Keratinocyte (primary cell): Measurements from ENCODE around the gene RAP1GAP2. TPM values are rescaled to one million over a fixed set of nuclear protein-coding genes. Genes with fewer than 3 reads are reported as not detected.

Source experiments
- DNase-seq: peaks from one replicate; pipeline ENCODE4 v3.0.0-alpha.2; 2011; ENCODE audit warnings: low read depth, missing footprints, low spot score
- FAIRE-seq: peaks from 2 replicates; lab custom pipeline; 2011; peaks lifted over from hg19 to GRCh38; lab: Jason Lieb, UNC
- H2AFZ ChIP-seq: 2 replicates; pipeline ENCODE4 v1.6.0; 2012; ENCODE audit warnings: low read length, control low read depth, inconsistent platforms; ENCODE audit not compliant: control insufficient read depth
- H3K27ac ChIP-seq: 2 replicates; pipeline ENCODE4 v1.5.1; 2011; ENCODE audit warnings: low read length; ENCODE audit not compliant: control insufficient read depth, insufficient read depth
- H3K27me3 ChIP-seq: 3 replicates; pipeline ENCODE4 v1.6.0; 2011; ENCODE audit warnings: low read length; ENCODE audit not compliant: control insufficient read depth, insufficient read depth; ENCODE audit errors: extremely low read depth
- H3K36me3 ChIP-seq, 2 experiments: 2 replicates in 1 of 2; 3 replicates in 1 of 2; pipeline ENCODE4 v1.5.1; 2011; ENCODE audit warnings: low read length in 2 of 2, mild to moderate bottlenecking in 1 of 2; ENCODE audit not compliant: control insufficient read depth in 2 of 2, insufficient read depth in 2 of 2; ENCODE audit errors: extremely low read depth in 1 of 2
- H3K4me1 ChIP-seq: 3 replicates; pipeline ENCODE4 v1.5.1; 2011; ENCODE audit warnings: low read length; ENCODE audit not compliant: control insufficient read depth, insufficient read depth; ENCODE audit errors: extremely low read depth
- H3K4me2 ChIP-seq: 3 replicates; pipeline ENCODE4 v1.6.0; 2011; ENCODE audit warnings: low read depth, low read length; ENCODE audit not compliant: control insufficient read depth, insufficient read depth; ENCODE audit errors: extremely low read depth
- H3K4me3 ChIP-seq, 3 experiments: fragments of 200-600 bp in 1 of 3; sonication (generic) in 1 of 3; 2 replicates in 2 of 3; 3 replicates in 1 of 3; pipeline ENCODE4 v1.5.1; 2011 to 2016; ENCODE audit warnings: low read length in 3 of 3, mild to moderate bottlenecking in 3 of 3, control low read depth in 2 of 3, inconsistent platforms in 1 of 3, low read depth in 1 of 3, mixed read lengths in 1 of 3, mixed run types in 1 of 3, moderate library complexity in 1 of 3; ENCODE audit not compliant: control insufficient read depth in 2 of 3, insufficient read depth in 2 of 3; ENCODE audit errors: extremely low read depth in 1 of 3
- H3K79me2 ChIP-seq: 2 replicates; pipeline ENCODE4 v1.6.0; 2012; ENCODE audit warnings: low read length; ENCODE audit not compliant: control insufficient read depth, insufficient read depth
- H3K9ac ChIP-seq: 3 replicates; pipeline ENCODE4 v1.6.0; 2011; ENCODE audit warnings: low read length; ENCODE audit not compliant: control insufficient read depth, insufficient read depth; ENCODE audit errors: extremely low read depth
- H3K9me1 ChIP-seq: 3 replicates; pipeline ENCODE4 v1.6.0; 2011; ENCODE audit warnings: low read length; ENCODE audit not compliant: control insufficient read depth, insufficient read depth; ENCODE audit errors: extremely low read depth
- H3K9me3 ChIP-seq: 2 replicates; pipeline ENCODE4 v1.5.1; 2012; ENCODE audit warnings: low read depth, low read length; ENCODE audit not compliant: control insufficient read depth
- H4K20me1 ChIP-seq: 3 replicates; pipeline ENCODE4 v1.6.0; 2011; ENCODE audit warnings: low read length; ENCODE audit not compliant: control insufficient read depth, insufficient read depth; ENCODE audit errors: extremely low read depth
- CTCF ChIP-seq, 3 experiments: IDR thresholded peaks in 1 of 3; conservative IDR thresholded peaks in 1 of 3; optimal IDR thresholded peaks in 1 of 3; 2 replicates in 2 of 3; 3 replicates in 1 of 3; pipeline versions ENCODE3 to v1.5.1; 2011; ENCODE audit warnings: low read length in 3 of 3, mild to moderate bottlenecking in 3 of 3, moderate library complexity in 2 of 3, control low read depth in 1 of 3, inconsistent platforms in 1 of 3; ENCODE audit not compliant: insufficient read depth in 2 of 3; ENCODE audit errors: extremely low read depth in 1 of 3
- EZH2 ChIP-seq: IDR thresholded peaks from one replicate; pipeline ENCODE4 v1.6.1; 2012; ENCODE audit warnings: inconsistent platforms, mild to moderate bottlenecking, low read length, moderate library complexity
- dilution Hi-C: fragments of 300-500 bp; cut with MboI; formaldehyde crosslinking; loops from one replicate; pipeline ENCODE4 v1.7.0; 2020; ENCODE audit warnings: low sequenced_read_pairs; ENCODE audit not compliant: extremely low pct_ligation_motif_present
- polyA plus RNA-seq, 5 experiments: library from polyadenylated mRNA; depleted of rRNA in 3 of 5; stranded (reverse) in 3 of 5; stranded (forward) in 1 of 5; unstranded in 1 of 5; fragments of >200 nt; gene quantifications; 1 replicate in 1 of 5; 2 replicates in 3 of 5; 3 replicates in 1 of 5; pipeline versions ENCODE4 v1.2.1 to v1.2.3, GENCODE V29; 2011 to 2012; ENCODE audit warnings: missing spikeins in 2 of 5, low read depth in 1 of 5, low replicate concordance in 1 of 5

RAP1GAP2 gene
- polyA plus RNA-seq, 1 donor (not counting 4 experiments of a cell fraction or from before 2014, with no cell fraction given), result 13.6 TPM

GRCh38 chr17:2957631-2958286, 161.5 kb downstream of the RAP1GAP2 start:
- Histone ChIP-seq H3K9ac (no peak overlapping the region), H3K4me3 (no peak overlapping the region), H2AFZ (no peak overlapping the region), H3K27ac (no peak overlapping the region), H3K27me3 (no peaks in the 10 kb centered on the region), H3K36me3 (peaks cover 0 to 4% of the 10 kb centered on the region in 2 experiments), H3K79me2 (peaks cover 12% of the 10 kb centered on the region), H3K9me3 (no peaks in the 10 kb centered on the region), H3K4me1 (peaks cover 50% of the 10 kb centered on the region), H3K4me2 (peak overlapping the region; percentile 16), H4K20me1 (no peaks in the 10 kb centered on the region), H3K9me1 (peaks cover 8% of the 10 kb centered on the region)
- FAIRE-seq (no peak), DNase-seq (no peak)
- no peak for TF ChIP-seq EZH2
- no peak for TF ChIP-seq CTCF (optimal IDR thresholded peaks at IDR 0.05 in 1 of 3, IDR thresholded peaks at IDR 0.05 in 1 of 3, conservative IDR thresholded peaks at IDR 0.05 in 1 of 3; ENCODE audit: extremely low read depth in 1 of 3, insufficient read depth in 2 of 3, low read length in 3 of 3)
- dilution Hi-C loops, result no loop called here

GRCh38 chr17:2958706-2959222, 162.5 kb downstream of the RAP1GAP2 start:
- DNase-seq, result no peak
- H4K20me1 ChIP-seq, result no peaks in the 10 kb centered on the region
- H2AFZ ChIP-seq, result no peak overlapping the region
- no peak overlapping the region for H3K4me3 ChIP-seq
- H3K79me2 ChIP-seq, result peaks cover 12% of the 10 kb centered on the region
- H3K4me2 ChIP-seq, result no peak overlapping the region
- no peak overlapping the region for H3K27ac ChIP-seq
- H3K36me3 ChIP-seq, result peaks cover 0 to 8% of the 10 kb centered on the region in 2 experiments
- TF ChIP-seq CTCF (optimal IDR thresholded peaks at IDR 0.05 in 1 of 3, IDR thresholded peaks at IDR 0.05 in 1 of 3, conservative IDR thresholded peaks at IDR 0.05 in 1 of 3; ENCODE audit: extremely low read depth in 1 of 3, insufficient read depth in 2 of 3, low read length in 3 of 3) (no peak), EZH2 (no peak)
- no peak for FAIRE-seq
- H3K9me1 ChIP-seq, result peaks cover 8% of the 10 kb centered on the region
- H3K9me3 ChIP-seq, result no peaks in the 10 kb centered on the region
- H3K9ac ChIP-seq, result no peak overlapping the region
- dilution Hi-C loops, result no loop called here
- no peaks in the 10 kb centered on the region for H3K27me3 ChIP-seq
- peaks cover 50% of the 10 kb centered on the region for H3K4me1 ChIP-seq
